ENCODE results near the gene GIGYF2. TPM values are rescaled to one million over a fixed set of nuclear protein-coding genes. Genes with fewer than 3 reads are reported as not detected.

Gene GIGYF2
- polyA plus RNA-seq, 1 donor (not counting 4 experiments of a cell fraction or from before 2014, with no cell fraction given): 35.5 TPM

GRCh38 chr2:232896720-232897597, 199.8 kb downstream of the GIGYF2 start:
- Histone ChIP-seq H3K9me1 (ENCODE audit: control insufficient read depth, extremely low read depth, insufficient read depth, low read length) (no peaks in the 10 kb centered on the region), H4K20me1 (ENCODE audit: control insufficient read depth, extremely low read depth, insufficient read depth, low read length) (no peaks in the 10 kb centered on the region), H3K27ac (ENCODE audit: control insufficient read depth, insufficient read depth, low read length) (no peak overlapping the region), H3K27me3 (ENCODE audit: control insufficient read depth, extremely low read depth, insufficient read depth, low read length) (no peaks in the 10 kb centered on the region), H2AFZ (ENCODE audit: control insufficient read depth, low read length) (no peak overlapping the region), H3K79me2 (ENCODE audit: control insufficient read depth, insufficient read depth, low read length) (no peaks in the 10 kb centered on the region), H3K4me3 (ENCODE audit: control insufficient read depth in 2 of 3, extremely low read depth in 1 of 3, insufficient read depth in 2 of 3, low read depth in 1 of 3, low read length in 3 of 3) (no peak overlapping the region), H3K9ac (ENCODE audit: control insufficient read depth, extremely low read depth, insufficient read depth, low read length) (no peak overlapping the region), H3K4me2 (ENCODE audit: control insufficient read depth, extremely low read depth, insufficient read depth, low read depth, low read length) (no peak overlapping the region), H3K9me3 (ENCODE audit: control insufficient read depth, low read depth, low read length) (no peaks in the 10 kb centered on the region), H3K36me3 (ENCODE audit: control insufficient read depth in 2 of 2, extremely low read depth in 1 of 2, insufficient read depth in 2 of 2, low read length in 2 of 2) (no peaks in the 10 kb centered on the region), H3K4me1 (ENCODE audit: control insufficient read depth, extremely low read depth, insufficient read depth, low read length) (peaks cover 9% of the 10 kb centered on the region)
- DNase-seq (ENCODE audit: low read depth, low spot score): no peak
- TF ChIP-seq EZH2 (IDR thresholded peaks at IDR 0.05; ENCODE audit: low read length) (no peak), CTCF (optimal IDR thresholded peaks at IDR 0.05 in 1 of 3, IDR thresholded peaks at IDR 0.05 in 1 of 3, conservative IDR thresholded peaks at IDR 0.05 in 1 of 3; ENCODE audit: extremely low read depth in 1 of 3, insufficient read depth in 2 of 3, low read length in 3 of 3) (no peak)
- dilution Hi-C loops (cut with MboI; ENCODE audit: extremely low pct_ligation_motif_present, low sequenced_read_pairs): no loop called here
- no peak for FAIRE-seq

- no peak for DNase-seq (ENCODE audit: low read depth, low spot score)
- Histone ChIP-seq H3K4me3 (ENCODE audit: control insufficient read depth in 2 of 3, extremely low read depth in 1 of 3, insufficient read depth in 2 of 3, low read depth in 1 of 3, low read length in 3 of 3) (no peak overlapping the region), H4K20me1 (ENCODE audit: control insufficient read depth, extremely low read depth, insufficient read depth, low read length) (no peaks in the 10 kb centered on the region), H3K4me1 (ENCODE audit: control insufficient read depth, extremely low read depth, insufficient read depth, low read length) (peaks cover 13% of the 10 kb centered on the region), H3K27me3 (ENCODE audit: control insufficient read depth, extremely low read depth, insufficient read depth, low read length) (no peaks in the 10 kb centered on the region), H3K4me2 (ENCODE audit: control insufficient read depth, extremely low read depth, insufficient read depth, low read depth, low read length) (no peak overlapping the region), H3K27ac (ENCODE audit: control insufficient read depth, insufficient read depth, low read length) (no peak overlapping the region), H2AFZ (ENCODE audit: control insufficient read depth, low read length) (no peak overlapping the region), H3K9ac (ENCODE audit: control insufficient read depth, extremely low read depth, insufficient read depth, low read length) (no peak overlapping the region), H3K9me3 (ENCODE audit: control insufficient read depth, low read depth, low read length) (no peaks in the 10 kb centered on the region), H3K79me2 (ENCODE audit: control insufficient read depth, insufficient read depth, low read length) (no peaks in the 10 kb centered on the region), H3K36me3 (ENCODE audit: control insufficient read depth in 2 of 2, extremely low read depth in 1 of 2, insufficient read depth in 2 of 2, low read length in 2 of 2) (no peaks in the 10 kb centered on the region), H3K9me1 (ENCODE audit: control insufficient read depth, extremely low read depth, insufficient read depth, low read length) (no peaks in the 10 kb centered on the region)
- no peak for FAIRE-seq
- no peak for TF ChIP-seq CTCF (optimal IDR thresholded peaks at IDR 0.05 in 1 of 3, IDR thresholded peaks at IDR 0.05 in 1 of 3, conservative IDR thresholded peaks at IDR 0.05 in 1 of 3; ENCODE audit: extremely low read depth in 1 of 3, insufficient read depth in 2 of 3, low read length in 3 of 3)
- TF ChIP-seq EZH2 (IDR thresholded peaks at IDR 0.05; ENCODE audit: low read length): no peak
- dilution Hi-C loops (cut with MboI; ENCODE audit: extremely low pct_ligation_motif_present, low sequenced_read_pairs): no loop called here
These were observed 200.7 kb downstream of the GIGYF2 start for GRCh38 chr2:232897598-232898408.
